Retinal pigment epithelial cell (primary cell): Measurements from ENCODE around the gene PTGS1.
A peak's percentile ranks its signal among the peaks of the same experiment; 100 is the strongest.

Experiments used
- DNase-seq: peaks from one replicate; pipeline ENCODE4 v3.0.0-alpha.2; 2010; ENCODE audit warnings: low read depth
- H3K4me3 ChIP-seq: 2 replicates; pipeline ENCODE4 v1.5.1; 2011; ENCODE audit warnings: mild to moderate bottlenecking, low read length, control low read depth, moderate library complexity
- TF ChIP-seq, protein P1 (sequence below): conservative IDR thresholded peaks from 2 replicates; pipeline ENCODE4 v1.5.1; 2011; ENCODE audit warnings: low read depth, low read length, control low read depth, inconsistent platforms

Gene PTGS1

DNA sequence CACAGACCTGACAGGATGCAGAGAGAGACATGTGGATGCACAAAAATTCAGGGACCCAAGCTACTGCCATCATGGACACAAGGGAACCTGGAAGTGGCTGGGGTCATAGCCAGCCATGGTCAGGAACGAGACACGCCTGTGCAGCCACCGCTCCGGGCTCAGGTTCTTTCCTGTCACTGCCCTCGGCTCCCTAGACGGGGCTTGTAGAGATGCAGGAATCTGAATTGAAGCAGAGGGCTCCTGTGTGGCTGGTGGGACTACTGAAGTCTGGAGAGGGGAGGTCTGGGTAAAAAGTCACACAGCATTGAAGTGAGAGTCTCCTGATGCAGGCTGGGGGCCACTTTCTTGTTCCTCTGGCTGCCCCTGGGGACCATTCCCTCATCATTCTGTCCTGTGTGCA, 32.3 kb upstream of the PTGS1 start:
- TF ChIP-seq, protein P1, sequence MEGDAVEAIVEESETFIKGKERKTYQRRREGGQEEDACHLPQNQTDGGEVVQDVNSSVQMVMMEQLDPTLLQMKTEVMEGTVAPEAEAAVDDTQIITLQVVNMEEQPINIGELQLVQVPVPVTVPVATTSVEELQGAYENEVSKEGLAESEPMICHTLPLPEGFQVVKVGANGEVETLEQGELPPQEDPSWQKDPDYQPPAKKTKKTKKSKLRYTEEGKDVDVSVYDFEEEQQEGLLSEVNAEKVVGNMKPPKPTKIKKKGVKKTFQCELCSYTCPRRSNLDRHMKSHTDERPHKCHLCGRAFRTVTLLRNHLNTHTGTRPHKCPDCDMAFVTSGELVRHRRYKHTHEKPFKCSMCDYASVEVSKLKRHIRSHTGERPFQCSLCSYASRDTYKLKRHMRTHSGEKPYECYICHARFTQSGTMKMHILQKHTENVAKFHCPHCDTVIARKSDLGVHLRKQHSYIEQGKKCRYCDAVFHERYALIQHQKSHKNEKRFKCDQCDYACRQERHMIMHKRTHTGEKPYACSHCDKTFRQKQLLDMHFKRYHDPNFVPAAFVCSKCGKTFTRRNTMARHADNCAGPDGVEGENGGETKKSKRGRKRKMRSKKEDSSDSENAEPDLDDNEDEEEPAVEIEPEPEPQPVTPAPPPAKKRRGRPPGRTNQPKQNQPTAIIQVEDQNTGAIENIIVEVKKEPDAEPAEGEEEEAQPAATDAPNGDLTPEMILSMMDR: no peak
- no peak for DNase-seq
- no peak overlapping the region for H3K4me3 ChIP-seq

DNA sequence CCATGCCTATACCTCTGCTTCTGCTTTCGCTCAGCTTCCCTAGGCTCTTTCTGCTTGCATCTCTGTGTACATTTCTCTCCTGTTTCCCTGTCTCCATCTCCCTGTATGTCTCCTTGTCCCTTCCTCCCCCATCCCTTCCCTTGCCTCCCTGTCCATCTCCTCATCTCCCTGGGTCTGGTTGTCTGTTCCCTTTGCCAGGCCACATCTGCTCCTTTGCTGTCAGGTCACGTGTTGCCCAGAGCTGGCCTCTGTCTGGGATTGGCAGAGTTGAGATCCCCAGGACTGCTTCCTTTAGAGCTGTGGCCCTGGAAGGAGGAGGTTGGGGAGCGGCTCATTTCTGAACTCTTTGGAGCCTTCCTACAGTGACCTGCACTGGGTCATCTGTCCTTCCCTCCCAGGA, 31.8 kb upstream of the PTGS1 start:
- TF ChIP-seq, protein P1: no peak
- DNase-seq: no peak
- no peak overlapping the region for H3K4me3 ChIP-seq

DNA sequence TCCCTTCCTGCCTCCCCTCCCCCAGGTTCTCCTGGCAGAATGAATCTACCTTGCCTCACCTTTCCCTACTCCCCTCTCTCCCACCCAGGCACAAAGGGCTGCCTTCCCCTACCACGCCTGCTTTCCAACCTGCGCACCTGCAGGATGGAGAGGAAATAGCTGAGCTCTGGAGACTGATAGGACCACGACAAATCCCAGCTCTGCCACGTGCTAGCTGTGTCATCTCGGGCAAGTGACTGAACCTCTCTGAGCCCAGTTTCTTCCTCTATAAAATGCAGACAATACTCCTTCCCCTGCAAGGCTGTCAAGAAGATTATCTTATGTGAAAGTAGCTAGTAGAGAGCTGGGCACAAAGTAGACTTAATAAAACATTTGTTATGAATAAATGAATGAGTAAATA, 31.2 kb upstream of the PTGS1 start:
- no peak overlapping the region for H3K4me3 ChIP-seq
- TF ChIP-seq, protein P1: no peak
- no peak for DNase-seq

DNA sequence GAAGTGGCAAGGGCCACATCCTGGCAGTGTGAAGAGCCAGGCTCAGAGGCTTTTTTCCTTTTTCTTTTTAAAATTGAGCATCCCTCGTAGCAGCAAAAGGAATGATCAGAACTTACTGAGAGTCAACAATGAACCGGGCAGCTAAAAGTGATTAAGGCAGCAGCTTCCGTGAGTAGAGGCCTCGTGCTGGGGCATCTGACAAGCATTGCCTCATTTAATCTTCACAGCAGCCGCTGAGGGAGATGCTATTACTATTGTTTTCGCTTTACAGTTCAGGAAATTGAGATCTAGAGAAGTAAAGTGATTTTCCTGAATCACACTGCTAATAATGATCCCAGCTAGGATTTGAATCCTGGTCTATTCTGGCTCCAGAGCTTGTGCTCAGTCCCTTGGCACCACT, 30.7 kb upstream of the PTGS1 start:
- TF ChIP-seq, protein P1: no peak
- no peak for DNase-seq
- no peak overlapping the region for H3K4me3 ChIP-seq

DNA sequence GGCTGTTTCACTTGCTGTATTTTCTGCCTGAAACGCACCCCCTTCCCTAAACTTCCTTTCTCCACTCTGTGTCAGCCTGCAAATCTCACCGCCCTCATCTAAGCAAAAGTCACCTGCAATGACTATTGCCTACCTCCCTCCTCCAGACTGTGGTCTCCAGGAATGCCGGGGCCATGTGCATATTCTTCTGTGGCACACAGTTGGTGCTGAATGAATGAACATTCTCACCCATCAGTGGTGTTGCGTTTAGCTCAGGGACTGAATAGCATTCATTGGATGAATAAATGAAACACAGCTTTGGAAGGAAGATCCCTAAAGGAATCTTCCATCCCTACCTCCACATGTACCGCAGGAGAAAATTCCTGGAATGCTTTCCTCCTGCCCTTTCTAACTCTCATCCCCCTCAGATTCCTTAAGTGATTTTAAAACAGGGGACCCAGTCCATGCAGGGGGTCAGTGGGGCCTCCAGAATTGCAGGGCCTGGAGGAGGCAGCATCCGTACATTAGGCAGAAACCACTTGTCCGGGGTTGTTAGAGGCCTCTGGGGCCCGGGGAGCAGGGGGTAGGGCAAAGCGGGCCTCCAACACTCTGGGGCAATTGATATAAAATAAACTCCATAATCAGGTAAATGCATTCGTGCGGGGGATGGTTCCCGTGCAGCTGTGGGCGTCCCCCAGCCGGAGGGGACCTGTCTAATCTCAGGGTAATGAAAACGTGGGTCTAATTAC, 28.3 kb upstream of the PTGS1 start:
- TF ChIP-seq, protein P1: no peak
- no peak for DNase-seq
- no peak overlapping the region for H3K4me3 ChIP-seq

DNA sequence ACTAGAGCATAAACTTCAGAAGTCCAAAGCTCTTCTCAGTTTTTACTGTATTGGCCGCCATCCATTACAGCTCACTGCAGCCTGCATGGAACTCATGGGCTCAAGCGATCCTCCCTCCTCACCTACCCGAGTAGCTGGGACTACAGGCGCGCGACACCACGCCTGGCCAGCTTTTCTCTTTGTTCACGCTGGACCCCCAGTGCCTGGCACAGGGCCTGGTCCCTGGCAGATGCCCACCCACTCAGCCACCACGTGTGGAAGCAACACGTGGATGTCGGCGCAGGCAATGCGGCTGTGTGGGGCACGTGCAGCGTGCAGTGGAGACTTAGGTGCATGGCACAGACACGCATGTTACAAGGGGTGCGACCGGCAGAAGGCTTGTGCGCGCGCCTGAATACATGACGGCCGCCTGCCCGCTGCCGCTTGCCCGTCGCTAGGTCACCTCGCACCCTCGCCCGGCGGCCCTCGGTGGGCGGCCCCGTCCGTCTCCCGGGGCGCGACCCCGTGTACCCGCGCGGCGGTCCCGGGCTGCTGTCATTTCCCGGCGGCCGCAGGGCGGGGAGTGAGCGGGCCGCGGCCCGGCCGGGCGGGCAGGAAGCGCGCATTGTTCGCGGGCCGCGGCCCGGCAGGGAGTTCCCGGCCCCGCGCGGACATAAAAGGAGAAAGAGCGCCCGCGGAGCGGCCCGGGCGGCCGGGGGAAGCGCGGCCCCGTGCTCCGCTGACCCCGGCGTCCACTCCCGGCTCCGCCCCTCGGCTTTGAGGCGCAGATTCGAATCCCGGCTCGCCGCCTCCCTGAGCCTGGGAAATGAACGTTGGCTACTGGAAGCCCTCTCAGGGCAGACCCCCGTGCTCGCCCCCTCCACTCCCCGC, 24.1 kb upstream of the PTGS1 start:
- TF ChIP-seq, protein P1: no peak
- peak; percentile 20 for DNase-seq
- H3K4me3 ChIP-seq: peak overlapping the region; percentile 55
